HUES6 (cell line): ENCODE data around the gene CALHM6.

Source experiments
- H3K27ac ChIP-seq: 2 replicates; pipeline ENCODE4 v1.7.0; 2013; ENCODE audit warnings: low read depth, mild to moderate bottlenecking, low read length, inconsistent platforms
- H3K27me3 ChIP-seq: 2 replicates; pipeline ENCODE4 v1.6.1; 2013; ENCODE audit warnings: low read length; ENCODE audit not compliant: control insufficient read depth, insufficient read depth
- H3K36me3 ChIP-seq: 2 replicates; pipeline ENCODE4 v1.6.1; 2013; ENCODE audit warnings: low read length; ENCODE audit not compliant: control insufficient read depth, insufficient read depth
- H3K4me1 ChIP-seq: 2 replicates; pipeline ENCODE4 v1.6.1; 2013; ENCODE audit warnings: low read length; ENCODE audit not compliant: control insufficient read depth, insufficient read depth
- H3K4me3 ChIP-seq: 2 replicates; pipeline ENCODE4 v1.5.1; 2013; ENCODE audit warnings: low read depth, low read length
- H3K9ac ChIP-seq: one replicate; pipeline ENCODE4 v1.6.1; 2013; ENCODE audit warnings: mild to moderate bottlenecking, low read length
- H3K9me3 ChIP-seq: 2 replicates; pipeline ENCODE4 v1.6.1; 2013; ENCODE audit warnings: low read depth, low read length; ENCODE audit not compliant: control insufficient read depth, insufficient read depth

CALHM6 gene

DNA sequence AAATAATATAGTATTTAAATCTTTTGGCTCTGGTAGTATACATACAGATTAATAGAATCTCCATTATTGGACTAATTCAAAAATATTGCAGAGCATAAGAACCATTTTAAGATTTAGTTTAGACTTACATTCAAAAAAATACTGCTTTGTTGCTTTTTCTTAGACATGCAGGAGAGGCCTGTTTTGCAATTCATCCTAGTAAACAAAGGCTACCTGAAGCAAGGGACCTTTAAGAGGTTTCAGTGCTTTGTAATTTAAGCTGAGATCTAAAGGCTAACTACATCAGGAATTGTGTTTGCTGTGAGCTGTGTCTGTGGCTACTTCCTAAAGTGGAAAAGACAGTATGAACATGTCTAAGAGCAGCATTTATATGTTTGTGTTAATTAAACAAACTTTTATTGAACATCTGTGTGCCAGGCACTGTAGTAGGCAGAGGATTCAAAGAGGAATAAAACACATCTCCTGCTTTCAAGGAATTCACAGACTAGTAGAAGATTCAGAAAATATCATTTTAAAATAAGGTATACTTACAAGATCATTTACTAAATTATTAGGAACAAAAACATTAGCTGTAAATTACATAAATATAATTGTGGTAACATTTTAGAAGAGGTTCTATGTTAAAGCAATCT is 29.1 kb upstream of the CALHM6 start:
- Histone ChIP-seq H3K9ac (no peak overlapping the region), H3K36me3 (peaks cover 20% of the 10 kb centered on the region), H3K4me3 (no peak overlapping the region), H3K4me1 (peaks cover 18% of the 10 kb centered on the region), H3K27ac (peak overlapping the region; percentile 62), H3K27me3 (no peaks in the 10 kb centered on the region), H3K9me3 (no peaks in the 10 kb centered on the region)

DNA sequence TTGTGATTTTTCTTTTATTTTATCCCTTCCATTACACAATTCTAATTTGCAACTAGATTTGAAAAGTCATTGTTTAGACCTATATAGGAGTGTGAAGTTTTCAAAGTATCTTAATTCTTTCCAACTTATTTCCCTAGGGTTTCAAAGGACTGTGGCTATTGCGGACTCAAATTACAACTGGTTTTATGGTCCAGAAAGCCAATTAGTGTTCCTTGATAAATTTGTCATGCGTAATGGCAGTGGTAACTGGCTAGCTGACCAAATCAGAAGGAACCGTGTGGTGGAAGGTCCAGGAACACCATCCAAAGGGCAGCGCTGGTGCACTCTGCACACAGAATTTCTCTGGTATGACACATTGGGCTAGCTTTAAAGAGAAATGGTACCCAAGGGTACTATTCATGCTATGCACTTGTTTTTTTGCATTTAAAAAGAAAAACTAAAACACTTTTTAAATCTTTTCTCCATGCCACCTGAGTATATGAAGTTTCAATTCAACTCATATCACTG is 27.9 kb upstream of the CALHM6 start:
- Histone ChIP-seq H3K36me3 (peaks cover 16% of the 10 kb centered on the region), H3K27me3 (no peaks in the 10 kb centered on the region), H3K4me3 (no peak overlapping the region), H3K9ac (no peak overlapping the region), H3K27ac (no peak overlapping the region), H3K9me3 (no peaks in the 10 kb centered on the region), H3K4me1 (peaks cover 18% of the 10 kb centered on the region)

DNA sequence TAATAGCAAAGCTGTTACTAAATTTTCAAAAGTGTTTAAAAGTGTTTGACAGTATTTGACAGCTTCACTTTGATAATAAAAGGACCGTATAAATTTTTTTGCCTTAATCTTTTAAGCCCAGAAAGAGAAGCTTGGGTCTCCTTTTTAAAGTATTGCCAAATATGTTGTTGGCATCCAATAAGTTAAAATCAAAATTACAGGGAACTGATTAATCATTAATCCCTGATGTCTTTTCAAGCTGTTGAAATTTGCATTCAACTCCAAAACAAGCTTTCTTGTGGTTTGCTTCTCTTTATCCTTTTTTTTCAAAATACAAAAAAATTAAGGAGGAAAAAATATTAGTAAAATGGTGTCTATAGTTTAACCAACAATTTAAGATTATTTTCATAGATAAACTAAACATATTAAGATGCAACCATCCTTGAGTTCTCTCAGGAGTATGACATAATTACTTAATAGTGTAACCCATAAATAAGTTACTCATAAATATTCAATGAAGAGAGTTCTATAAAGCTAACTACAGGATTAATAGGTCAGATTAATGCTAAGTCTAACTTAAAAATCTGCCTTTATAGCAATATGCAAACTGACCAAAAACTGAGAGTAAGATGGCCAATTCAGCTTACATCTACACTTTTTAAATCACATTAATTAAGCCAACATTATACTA is 27.0 kb upstream of the CALHM6 start:
- H3K4me1 ChIP-seq = peaks cover 18% of the 10 kb centered on the region
- peaks cover 16% of the 10 kb centered on the region for H3K36me3 ChIP-seq
- no peak overlapping the region for H3K9ac ChIP-seq
- H3K4me3 ChIP-seq = no peak overlapping the region
- no peaks in the 10 kb centered on the region for H3K27me3 ChIP-seq
- no peak overlapping the region for H3K27ac ChIP-seq
- no peaks in the 10 kb centered on the region for H3K9me3 ChIP-seq

DNA sequence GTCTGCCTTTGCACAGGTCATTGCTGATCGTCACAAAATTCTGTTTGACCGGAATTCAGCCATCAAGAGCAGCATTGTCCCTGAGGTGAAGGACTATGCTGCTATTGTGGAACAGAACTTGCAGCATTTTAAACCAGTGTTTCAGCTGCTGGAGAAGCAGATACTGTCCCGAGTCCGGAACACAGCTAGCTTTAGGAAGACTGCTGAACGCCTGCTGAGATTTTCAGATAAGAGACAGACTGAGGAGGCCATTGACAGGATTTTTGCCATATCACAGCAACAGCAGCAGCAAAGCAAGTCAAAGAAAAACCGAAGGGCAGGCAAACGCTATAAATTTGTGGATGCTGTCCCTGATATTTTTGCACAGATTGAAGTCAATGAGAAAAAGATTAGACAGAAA is 24.6 kb upstream of the CALHM6 start:
- H3K4me1 ChIP-seq = peaks cover 18% of the 10 kb centered on the region
- no peaks in the 10 kb centered on the region for H3K27me3 ChIP-seq
- no peaks in the 10 kb centered on the region for H3K9me3 ChIP-seq
- no peak overlapping the region for H3K9ac ChIP-seq
- H3K36me3 ChIP-seq = peaks cover 13% of the 10 kb centered on the region
- no peak overlapping the region for H3K27ac ChIP-seq
- H3K4me3 ChIP-seq = no peak overlapping the region

DNA sequence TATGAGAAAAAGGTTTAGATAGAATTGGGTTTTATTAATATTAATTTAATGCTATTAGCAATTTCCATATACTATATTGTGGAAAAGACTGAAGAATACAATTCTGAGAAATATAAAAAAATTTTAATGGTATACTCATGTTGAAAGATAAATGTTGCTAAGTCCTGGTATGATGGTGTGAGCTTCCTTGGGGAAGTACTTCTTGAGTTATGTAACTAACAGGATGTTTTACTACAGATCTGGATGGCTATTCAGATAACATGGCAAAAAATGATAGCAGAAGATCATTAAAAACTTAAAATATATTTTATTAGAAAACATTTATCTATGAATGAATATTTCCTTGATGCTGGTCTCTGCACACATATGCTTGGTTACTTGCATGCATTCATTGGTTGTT is 23.5 kb upstream of the CALHM6 start:
- H3K36me3 ChIP-seq = peaks cover 13% of the 10 kb centered on the region
- no peak overlapping the region for H3K9ac ChIP-seq
- no peaks in the 10 kb centered on the region for H3K9me3 ChIP-seq
- no peak overlapping the region for H3K27ac ChIP-seq
- no peak overlapping the region for H3K4me3 ChIP-seq
- no peaks in the 10 kb centered on the region for H3K27me3 ChIP-seq
- peaks cover 8% of the 10 kb centered on the region for H3K4me1 ChIP-seq

DNA sequence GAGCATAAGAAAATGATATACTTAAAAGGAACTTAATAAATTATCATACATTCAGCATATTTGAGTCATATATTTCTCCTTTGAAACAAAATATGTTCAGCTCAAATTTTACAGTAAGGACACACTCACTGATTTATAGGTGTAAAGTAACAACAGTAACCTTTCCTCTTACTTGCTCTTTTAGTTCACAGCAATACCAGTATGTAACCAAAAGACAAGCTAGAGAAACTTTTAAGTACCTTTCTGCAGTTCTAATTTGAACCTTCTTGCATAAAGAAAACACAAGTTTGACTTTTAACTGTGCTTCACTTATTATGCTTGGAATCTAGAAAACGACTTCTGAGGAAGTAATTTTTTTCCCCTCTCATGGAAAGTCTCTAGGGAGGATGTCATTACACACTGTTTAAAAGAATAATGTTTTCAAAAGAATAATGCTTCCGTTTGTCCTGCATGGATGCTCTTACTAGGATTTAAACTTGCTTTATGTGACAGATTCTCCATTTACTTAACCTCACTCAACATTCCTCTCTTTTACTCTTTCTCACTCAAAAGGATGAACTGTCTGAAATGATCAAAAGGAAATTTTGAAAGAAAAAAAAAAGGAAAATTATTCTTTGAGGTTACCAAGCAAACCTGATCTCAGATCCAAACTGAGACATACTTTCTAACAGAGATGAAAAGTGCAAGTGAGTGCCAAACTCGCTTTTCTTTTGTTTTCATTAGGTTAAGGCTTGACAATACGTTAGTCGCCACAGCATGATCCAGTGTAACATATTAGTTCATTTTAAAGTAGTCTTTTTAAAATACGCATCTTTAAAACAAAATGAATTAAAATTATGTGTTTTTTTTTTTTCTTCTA is 22.4 kb upstream of the CALHM6 start:
- Histone ChIP-seq H3K36me3 (peaks cover 13% of the 10 kb centered on the region), H3K27me3 (no peaks in the 10 kb centered on the region), H3K4me3 (no peak overlapping the region), H3K4me1 (no peaks in the 10 kb centered on the region; the same call in 1 of the 2 replicates), H3K9ac (no peak overlapping the region), H3K27ac (no peak overlapping the region), H3K9me3 (no peaks in the 10 kb centered on the region)

DNA sequence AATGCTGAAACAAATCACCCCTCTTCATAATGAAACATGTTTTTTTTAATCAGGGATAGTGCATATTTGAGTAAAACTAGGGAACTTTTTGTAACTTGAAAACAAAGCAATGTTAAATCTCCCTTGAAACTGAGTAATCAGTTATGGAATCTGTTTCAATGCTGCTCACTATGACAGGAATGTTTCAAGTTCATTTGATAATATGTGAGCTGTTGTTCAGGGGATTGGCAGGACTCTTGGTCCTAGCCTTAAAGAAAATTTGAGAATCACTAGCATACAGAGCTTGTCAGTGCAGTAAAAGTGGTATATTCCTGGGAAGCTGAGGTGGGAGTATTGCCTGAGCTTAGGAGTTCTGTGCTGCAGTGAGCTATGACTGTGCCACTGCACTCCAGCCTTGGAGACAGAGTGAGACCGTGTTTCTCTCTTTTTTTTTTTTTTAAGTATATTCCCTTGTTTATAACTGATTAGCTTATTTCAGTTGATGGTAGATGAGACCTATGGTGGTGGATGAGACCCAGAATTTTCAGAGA is 21.6 kb upstream of the CALHM6 start:
- no peaks in the 10 kb centered on the region for H3K9me3 ChIP-seq
- H3K27ac ChIP-seq = no peak overlapping the region
- no peaks in the 10 kb centered on the region; the same call in 1 of the 2 replicates for H3K4me1 ChIP-seq
- H3K4me3 ChIP-seq = no peak overlapping the region
- no peak overlapping the region for H3K9ac ChIP-seq
- H3K27me3 ChIP-seq = no peaks in the 10 kb centered on the region
- peaks cover 11% of the 10 kb centered on the region for H3K36me3 ChIP-seq

DNA sequence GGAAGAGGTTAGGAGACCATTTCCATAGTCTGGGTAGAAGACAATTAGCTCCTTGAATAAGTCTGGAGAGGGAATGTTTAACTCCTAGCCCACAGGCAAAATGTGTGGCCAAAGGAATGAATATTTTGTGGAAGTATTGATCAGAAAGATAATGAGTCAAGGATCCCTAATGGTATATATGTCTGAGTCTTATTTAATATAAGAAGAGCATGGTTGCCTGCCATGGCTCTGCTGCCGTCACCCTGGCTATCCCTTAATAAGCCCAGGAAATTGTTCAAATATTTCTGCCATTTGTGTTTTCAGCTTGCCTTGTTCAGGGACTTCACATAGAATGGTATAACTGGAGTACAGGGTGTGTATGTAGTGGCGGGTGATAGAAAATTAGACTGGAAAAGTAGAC is 18.1 kb upstream of the CALHM6 start:
- H3K9me3 ChIP-seq = no peaks in the 10 kb centered on the region
- H3K27me3 ChIP-seq = no peaks in the 10 kb centered on the region
- H3K4me3 ChIP-seq = no peak overlapping the region
- H3K27ac ChIP-seq = no peak overlapping the region
- H3K9ac ChIP-seq = no peak overlapping the region
- H3K36me3 ChIP-seq = no peaks in the 10 kb centered on the region
- no peaks in the 10 kb centered on the region; the same call in 1 of the 2 replicates for H3K4me1 ChIP-seq

DNA sequence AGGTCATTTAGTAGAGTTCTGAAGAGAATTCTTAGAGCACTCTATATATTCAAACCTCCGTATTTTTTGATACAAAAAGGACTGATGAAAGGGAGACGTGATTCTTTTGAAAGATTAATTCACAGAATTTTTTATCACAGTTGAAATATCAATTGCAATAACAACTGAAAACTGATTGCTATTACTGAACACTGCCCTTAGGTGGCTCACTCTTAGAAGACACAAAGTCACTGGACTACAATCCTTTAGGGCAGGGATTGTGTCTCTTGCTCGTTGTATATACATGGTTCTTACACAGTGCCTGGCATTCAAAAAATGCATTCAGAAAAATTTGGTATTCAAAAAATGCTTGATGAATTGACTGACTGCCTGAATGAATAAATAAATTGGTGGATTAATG is 17.1 kb upstream of the CALHM6 start:
- no peak overlapping the region for H3K9ac ChIP-seq
- no peaks in the 10 kb centered on the region for H3K9me3 ChIP-seq
- no peaks in the 10 kb centered on the region for H3K36me3 ChIP-seq
- H3K27ac ChIP-seq = no peak overlapping the region
- no peak overlapping the region for H3K4me3 ChIP-seq
- no peaks in the 10 kb centered on the region for H3K4me1 ChIP-seq
- H3K27me3 ChIP-seq = no peaks in the 10 kb centered on the region

DNA sequence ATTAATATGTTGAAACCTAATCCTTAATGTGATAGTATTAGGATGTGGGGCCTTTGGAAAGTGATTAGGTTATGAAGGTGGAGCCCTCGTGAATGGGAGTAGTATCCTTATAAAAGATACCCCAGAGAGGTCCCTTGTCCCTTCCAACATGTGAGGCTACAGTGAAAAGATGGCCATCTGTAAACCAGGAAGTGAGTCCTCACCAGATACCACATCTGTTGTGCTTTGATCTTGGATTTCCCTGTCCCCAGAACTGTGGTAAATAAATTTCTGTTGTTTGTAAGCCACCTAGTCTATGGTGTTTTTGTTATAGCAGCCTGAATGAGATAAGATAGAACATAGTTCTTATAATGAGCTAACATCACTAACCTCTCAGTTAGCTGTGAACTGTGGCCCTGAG is 16.6 kb upstream of the CALHM6 start:
- H3K27me3 ChIP-seq = no peaks in the 10 kb centered on the region
- no peak overlapping the region for H3K27ac ChIP-seq
- no peak overlapping the region for H3K4me3 ChIP-seq
- no peaks in the 10 kb centered on the region for H3K9me3 ChIP-seq
- no peaks in the 10 kb centered on the region for H3K36me3 ChIP-seq
- H3K4me1 ChIP-seq = no peaks in the 10 kb centered on the region
- H3K9ac ChIP-seq = no peak overlapping the region

DNA sequence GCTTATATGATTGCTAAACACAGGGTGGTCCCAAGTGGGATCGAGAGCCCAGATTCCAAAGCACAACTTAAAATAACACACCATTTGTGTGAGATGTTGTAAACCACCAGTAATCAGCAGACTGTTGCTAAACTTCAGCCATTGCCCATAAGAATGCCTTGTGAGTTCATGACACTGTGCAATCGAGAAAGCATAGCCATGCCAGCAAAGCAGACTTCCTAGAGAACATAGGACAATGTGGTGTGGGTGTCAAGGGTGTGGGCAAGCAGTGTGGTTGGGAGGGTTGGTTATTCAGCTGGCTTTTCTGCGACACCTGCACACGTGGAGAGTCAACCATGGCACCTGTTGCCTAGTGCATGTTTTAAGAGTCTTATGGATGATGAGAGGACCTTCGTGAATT is 16.1 kb upstream of the CALHM6 start:
- H3K27ac ChIP-seq = no peak overlapping the region

More for the DNA sequence above, 16.1 kb upstream of the CALHM6 start:
- no peaks in the 10 kb centered on the region for H3K9me3 ChIP-seq
- no peaks in the 10 kb centered on the region for H3K27me3 ChIP-seq
- no peak overlapping the region for H3K9ac ChIP-seq
- H3K4me3 ChIP-seq = no peak overlapping the region
- H3K36me3 ChIP-seq = no peaks in the 10 kb centered on the region
- H3K4me1 ChIP-seq = no peaks in the 10 kb centered on the region
